Neural cell (in vitro differentiated cells): ENCODE measurements around the gene NCK2.

ENCODE experiments used
- CTCF ChIP-seq: fragments of 450-650 bp; IDR thresholded peaks from 2 replicates; pipeline ENCODE4 v1.5.1; 2014; ENCODE audit warnings: antibody characterized with exemption, mild to moderate bottlenecking, moderate library complexity; ENCODE audit not compliant: poor library complexity, severe bottlenecking
- EP300 ChIP-seq: fragments of 450-650 bp; conservative IDR thresholded peaks from 2 replicates; pipeline ENCODE4 v1.6.1; 2014; ENCODE audit warnings: antibody characterized with exemption, mild to moderate bottlenecking, moderate library complexity; ENCODE audit not compliant: poor library complexity, severe bottlenecking
- EZH2 ChIP-seq: fragments of 200-600, 300-800 bp; shearing (Covaris generic), sonication (generic); IDR thresholded peaks from 2 replicates; pipeline ENCODE4 v1.6.1; 2014; ENCODE audit warnings: antibody characterized with exemption, low read length, borderline replicate concordance, mild to moderate bottlenecking; ENCODE audit not compliant: insufficient read depth, poor library complexity, severe bottlenecking
- MXI1 ChIP-seq: fragments of 450-650 bp; conservative IDR thresholded peaks from 2 replicates; pipeline ENCODE4 v1.6.1; 2014; ENCODE audit warnings: antibody characterized with exemption, mild to moderate bottlenecking; ENCODE audit not compliant: poor library complexity, severe bottlenecking
- POLR2AphosphoS5 ChIP-seq: IDR thresholded peaks from 2 replicates; pipeline ENCODE4 v1.6.1; 2012
- RAD21 ChIP-seq: fragments of 450-650 bp; conservative IDR thresholded peaks from 2 replicates; pipeline ENCODE4 v1.6.1; 2014; ENCODE audit warnings: antibody characterized with exemption, mild to moderate bottlenecking, moderate library complexity

- no peak for TF ChIP-seq CTCF
- no peak for TF ChIP-seq EZH2
- no peak for TF ChIP-seq RAD21
- no peak for TF ChIP-seq POLR2AphosphoS5
- TF ChIP-seq EP300, result no peak
- TF ChIP-seq MXI1, result no peak
Observed at GRCh38 chr2:105882920-105883435, 138.3 kb downstream of the NCK2 start.
